SU-DHL-6 (cell line): ENCODE measurements around the gene ACSS2.

Source experiments
- H2AFZ ChIP-seq: fragments of 200-600 bp; sonication (generic); 2 replicates; pipeline ENCODE4 v1.6.1; 2014; ENCODE audit warnings: low read depth, mild to moderate bottlenecking, moderate library complexity, mixed read lengths, antibody characterized with exemption, low read length; ENCODE audit not compliant: severe bottlenecking
- H3F3A ChIP-seq: fragments of 200-600 bp; shearing (Covaris generic); 2 replicates; pipeline ENCODE4 v1.6.0; 2016; ENCODE audit warnings: antibody characterized with exemption, mild to moderate bottlenecking; ENCODE audit not compliant: insufficient read depth
- H3K27ac ChIP-seq: fragments of 200-600 bp; sonication (generic); 2 replicates; pipeline ENCODE4 v1.5.1; 2016; ENCODE audit warnings: low read depth, mild to moderate bottlenecking, low read length, moderate library complexity, mixed read lengths
- H3K27me3 ChIP-seq: fragments of 200-600 bp; sonication (generic), shearing (Covaris generic); 2 replicates; pipeline ENCODE4 v1.6.0; 2014; ENCODE audit warnings: mild to moderate bottlenecking, low read length
- H3K36me3 ChIP-seq: fragments of 200-600 bp; sonication (generic); 2 replicates; pipeline ENCODE4 v1.6.1; 2014; ENCODE audit warnings: mild to moderate bottlenecking, low read length, mixed read lengths
- H3K4me2 ChIP-seq: fragments of 300-600, 200-600 bp; shearing (Covaris generic), sonication (generic); 2 replicates; pipeline ENCODE4 v1.6.0; 2014; ENCODE audit warnings: low read length, low read depth, mild to moderate bottlenecking; ENCODE audit not compliant: poor library complexity, severe bottlenecking
- H3K4me3 ChIP-seq: fragments of 200-600 bp; sonication (generic); 2 replicates; pipeline ENCODE4 v1.5.1; 2014; ENCODE audit warnings: antibody characterized with exemption, low read length, mild to moderate bottlenecking, mixed read lengths; ENCODE audit not compliant: insufficient read depth, poor library complexity, severe bottlenecking
- H3K79me2 ChIP-seq: fragments of 200-600 bp; sonication (generic); 2 replicates; pipeline ENCODE4 v1.6.1; 2014; ENCODE audit warnings: mild to moderate bottlenecking, low read length, moderate library complexity; ENCODE audit not compliant: insufficient read depth
- H3K9ac ChIP-seq: fragments of 200-600 bp; sonication (generic); 2 replicates; pipeline ENCODE4 v1.7.0; 2014; ENCODE audit warnings: mild to moderate bottlenecking, low read length
- H3K9me2 ChIP-seq: fragments of 200-600 bp; sonication (generic); replicated peaks from 2 replicates; pipeline ENCODE4 v1.6.1; 2014; ENCODE audit warnings: low read length; ENCODE audit not compliant: insufficient read depth
- H3K9me3 ChIP-seq: fragments of 200-600 bp; sonication (generic); 2 replicates; pipeline ENCODE4 v1.6.1; 2014; ENCODE audit warnings: low read length, mixed read lengths; ENCODE audit not compliant: insufficient read depth
- H4K20me1 ChIP-seq: fragments of 200-600 bp; sonication (generic); 2 replicates; pipeline ENCODE4 v1.6.1; 2014; ENCODE audit warnings: low read depth, mild to moderate bottlenecking, antibody characterized with exemption, low read length, moderate library complexity, mixed read lengths
- EZH2phosphoT487 ChIP-seq: fragments of 200-600 bp; sonication (generic), shearing (Covaris generic); conservative IDR thresholded peaks from 2 replicates; pipeline ENCODE4 v1.6.1; 2018; ENCODE audit warnings: mild to moderate bottlenecking, antibody characterized with exemption, low read length, moderate library complexity, mixed read lengths
- TF ChIP-seq, protein P1 (sequence below): fragments of 200-600 bp; sonication (generic); IDR thresholded peaks from one replicate; pipeline ENCODE4 v1.5.1; 2017; ENCODE audit warnings: antibody characterized with exemption, mild to moderate bottlenecking, low read length, moderate library complexity; ENCODE audit not compliant: insufficient read depth, poor library complexity, severe bottlenecking

Gene ACSS2

GRCh38 chr20:34904202-34904621 is 27.8 kb downstream of the ACSS2 start:
- H3K27me3 ChIP-seq: no peaks in the 10 kb centered on the region
- TF ChIP-seq, protein P1, sequence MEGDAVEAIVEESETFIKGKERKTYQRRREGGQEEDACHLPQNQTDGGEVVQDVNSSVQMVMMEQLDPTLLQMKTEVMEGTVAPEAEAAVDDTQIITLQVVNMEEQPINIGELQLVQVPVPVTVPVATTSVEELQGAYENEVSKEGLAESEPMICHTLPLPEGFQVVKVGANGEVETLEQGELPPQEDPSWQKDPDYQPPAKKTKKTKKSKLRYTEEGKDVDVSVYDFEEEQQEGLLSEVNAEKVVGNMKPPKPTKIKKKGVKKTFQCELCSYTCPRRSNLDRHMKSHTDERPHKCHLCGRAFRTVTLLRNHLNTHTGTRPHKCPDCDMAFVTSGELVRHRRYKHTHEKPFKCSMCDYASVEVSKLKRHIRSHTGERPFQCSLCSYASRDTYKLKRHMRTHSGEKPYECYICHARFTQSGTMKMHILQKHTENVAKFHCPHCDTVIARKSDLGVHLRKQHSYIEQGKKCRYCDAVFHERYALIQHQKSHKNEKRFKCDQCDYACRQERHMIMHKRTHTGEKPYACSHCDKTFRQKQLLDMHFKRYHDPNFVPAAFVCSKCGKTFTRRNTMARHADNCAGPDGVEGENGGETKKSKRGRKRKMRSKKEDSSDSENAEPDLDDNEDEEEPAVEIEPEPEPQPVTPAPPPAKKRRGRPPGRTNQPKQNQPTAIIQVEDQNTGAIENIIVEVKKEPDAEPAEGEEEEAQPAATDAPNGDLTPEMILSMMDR: no peak
- no peak for TF ChIP-seq EZH2phosphoT487
- H3K27ac ChIP-seq: no peak overlapping the region
- no peak overlapping the region for H2AFZ ChIP-seq
- no peak overlapping the region for H3K4me2 ChIP-seq
- no peak overlapping the region for H3K4me3 ChIP-seq
- no peaks in the 10 kb centered on the region for H3K9me2 ChIP-seq
- H3K79me2 ChIP-seq: no peaks in the 10 kb centered on the region
- H3K36me3 ChIP-seq: no peaks in the 10 kb centered on the region
- no peaks in the 10 kb centered on the region for H3F3A ChIP-seq
- H4K20me1 ChIP-seq: no peaks in the 10 kb centered on the region
- H3K9me3 ChIP-seq: no peaks in the 10 kb centered on the region
- no peak overlapping the region for H3K9ac ChIP-seq

GRCh38 chr20:34907616-34908469 is 31.4 kb downstream of the ACSS2 start:
- Histone ChIP-seq H3K27me3 (no peaks in the 10 kb centered on the region), H3K9me3 (no peaks in the 10 kb centered on the region), H3K9me2 (no peaks in the 10 kb centered on the region), H3K27ac (no peak overlapping the region), H3K79me2 (no peaks in the 10 kb centered on the region), H3K36me3 (no peaks in the 10 kb centered on the region), H4K20me1 (no peaks in the 10 kb centered on the region), H2AFZ (no peak overlapping the region), H3K4me2 (no peak overlapping the region), H3K9ac (no peak overlapping the region), H3K4me3 (no peak overlapping the region), H3F3A (no peaks in the 10 kb centered on the region)
- TF ChIP-seq EZH2phosphoT487: no peak

DNA sequence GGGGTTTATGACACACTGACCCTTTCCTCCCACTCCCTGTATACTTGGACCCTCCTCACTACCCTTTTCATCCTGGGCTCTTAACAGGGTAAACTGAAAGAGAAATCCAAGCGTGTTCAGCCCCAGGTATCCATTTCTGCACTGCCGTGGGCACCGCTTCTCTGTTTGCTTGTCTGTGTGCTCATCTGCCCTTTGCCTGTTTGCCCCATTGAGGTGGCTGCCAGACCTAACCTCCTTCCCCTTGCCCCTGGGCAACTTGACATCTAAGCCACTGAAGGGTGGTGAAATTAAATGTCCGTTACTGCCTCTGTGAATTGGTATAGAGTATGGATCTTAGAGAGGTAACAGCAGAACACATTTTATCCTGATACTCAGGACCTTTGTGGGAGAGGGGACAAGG is 38.7 kb downstream of the ACSS2 start:
- TF ChIP-seq, protein P1: no peak
- TF ChIP-seq EZH2phosphoT487: no peak
- Histone ChIP-seq H3K9ac (no peak overlapping the region), H3K4me2 (no peak overlapping the region), H3K36me3 (no peaks in the 10 kb centered on the region), H3F3A (no peaks in the 10 kb centered on the region), H4K20me1 (no peaks in the 10 kb centered on the region), H3K27me3 (no peaks in the 10 kb centered on the region), H2AFZ (no peak overlapping the region), H3K79me2 (no peaks in the 10 kb centered on the region), H3K27ac (no peak overlapping the region), H3K9me2 (no peaks in the 10 kb centered on the region), H3K9me3 (no peaks in the 10 kb centered on the region), H3K4me3 (no peak overlapping the region)

DNA sequence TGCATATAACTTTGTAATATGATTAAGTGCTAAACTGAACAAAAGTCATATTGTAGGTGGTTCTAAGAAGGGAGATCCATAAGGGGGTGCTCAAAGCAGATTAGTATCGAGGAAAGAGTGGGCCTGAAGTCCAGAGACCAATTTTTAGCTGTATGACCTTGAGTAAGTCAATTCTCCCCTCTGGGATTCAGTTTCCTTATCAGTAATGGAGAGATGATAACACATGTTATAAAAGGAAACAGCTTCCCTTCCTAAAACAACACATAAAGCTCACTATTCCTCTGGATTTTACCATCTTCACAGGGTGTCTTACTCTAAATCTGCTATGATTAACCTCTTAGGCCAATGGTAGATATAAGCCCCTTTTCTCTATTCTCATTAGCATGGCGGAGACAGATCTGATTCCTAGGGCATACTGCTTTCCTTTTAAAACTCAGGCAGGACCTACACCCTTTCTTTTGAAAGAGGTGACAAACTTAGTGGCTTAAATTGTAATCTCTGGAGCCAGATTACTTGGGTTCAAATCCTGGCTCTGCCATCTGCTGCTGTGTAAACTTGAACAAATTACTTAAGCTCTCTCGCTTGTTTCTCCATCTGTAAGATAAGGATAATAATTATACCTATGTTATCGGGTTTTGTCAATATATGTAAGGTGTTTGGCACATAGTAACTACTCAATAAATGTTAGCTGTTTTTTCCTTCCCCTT is 39.5 kb downstream of the ACSS2 start:
- Histone ChIP-seq H3F3A (no peaks in the 10 kb centered on the region), H3K9me3 (no peaks in the 10 kb centered on the region), H3K27ac (no peak overlapping the region), H3K9me2 (no peaks in the 10 kb centered on the region), H3K4me2 (no peak overlapping the region), H3K36me3 (no peaks in the 10 kb centered on the region), H3K9ac (no peak overlapping the region), H3K79me2 (no peaks in the 10 kb centered on the region), H3K4me3 (no peak overlapping the region), H2AFZ (no peak overlapping the region), H4K20me1 (no peaks in the 10 kb centered on the region), H3K27me3 (no peaks in the 10 kb centered on the region)
- TF ChIP-seq, protein P1: no peak
- no peak for TF ChIP-seq EZH2phosphoT487
